Left cardiac atrium (tissue), 4 donors: ENCODE results near the gene MRLN. TPM values are rescaled to one million over a fixed set of nuclear protein-coding genes. Genes with fewer than 3 reads are reported as not detected.
A peak's percentile ranks its signal among the peaks of the same experiment; 100 is the strongest.

Experiments
- ATAC-seq, 2 donors: fragments of 200-7000 bp; cut with Tn5 transposase; one replicate each; pipeline ENCODE4 v1.9.1; 2020; ENCODE audit warnings: mild to moderate bottlenecking in 2 of 2, moderate library complexity in 2 of 2
- DNase-seq: peaks from one replicate; pipeline ENCODE4 v3.0.0-alpha.2; 2020
- intact Hi-C, 2 donors: fragments of 100-400 bp; cut with DNase I; formaldehyde crosslinking; loops; one replicate each; pipeline versions ENCODE4 v1.14.1 to v1.15.1; 2022 to 2023
- total RNA-seq, 2 donors: library from RNA; stranded (reverse); fragmentation: NEBNext Ultra II Directional; extraction: Animal tissue kit (Norgen Biotek cat#: 25700); gene quantifications; one replicate each; pipeline ENCODE4 v1.2.1, GENCODE V29; 2021
- donor health status: DM: no; HTN: yes; CAD: no.
- donor health status: DM: no; HTN: yes; CAD: no; lungs with severe emphysema.
- donor health status: DM: yes; HTN: yes; CAD: no.
- donor health status: Dilated cardiomyopathy.

The MRLN gene
- total RNA-seq, 2 donors from 2014 or later, result not detected

- no peak for ATAC-seq
- no peak for DNase-seq
- intact Hi-C loops, result no loop called here
Observed at GRCh38 chr10:59711871-59712494, 41.3 kb downstream of the MRLN start.

GRCh38 chr10:59709395-59710125 is 43.7 kb downstream of the MRLN start, which contains the start of gene SLC16A9:
Gene SLC16A9 (minus strand): TSS chr10:59709850. CDS start chr10:59684291, 25,559 bp downstream.
- peak; percentile 46 for DNase-seq
- peak; percentile 89 to 93 for ATAC-seq
- intact Hi-C loops, result no loop called here

DNA sequence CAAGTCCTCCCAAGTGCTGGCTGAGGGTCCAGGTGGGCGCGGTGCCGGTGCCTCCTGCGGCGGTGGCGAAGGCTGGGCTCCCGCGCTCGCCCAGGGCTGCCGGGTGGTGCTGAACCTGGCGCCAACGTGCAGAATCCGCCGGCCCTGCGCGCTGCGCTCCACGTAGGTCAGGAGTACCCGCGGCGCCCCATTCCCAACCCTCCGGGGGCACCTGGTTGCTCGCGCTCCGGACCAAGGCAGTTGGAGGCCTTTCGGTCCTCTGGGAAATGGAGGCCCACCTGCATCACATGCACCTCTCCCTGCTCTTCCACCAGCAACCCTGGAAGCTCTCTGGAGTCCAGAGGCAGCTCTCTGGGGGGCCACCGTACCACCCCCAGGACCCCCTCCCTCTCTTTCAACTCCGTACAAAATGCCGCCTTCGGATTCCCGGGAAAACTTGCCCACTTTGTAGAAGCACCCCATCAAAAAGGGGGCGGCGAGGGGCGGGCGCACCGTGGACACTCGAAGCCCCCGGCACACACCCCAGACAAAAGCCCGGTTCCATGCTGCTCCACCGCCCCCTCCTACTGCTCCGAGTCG is 44.4 kb downstream of the MRLN start:
- DNase-seq, result peak; percentile 37
- peak; percentile 36 to 67 for ATAC-seq
- intact Hi-C loops, result no loop called here

- intact Hi-C loops, result no loop called here
- no peak for DNase-seq
- ATAC-seq, result no peak
Observed at GRCh38 chr10:59706851-59707797, 46.1 kb downstream of the MRLN start.

- ATAC-seq, result no peak
- intact Hi-C loops, result no loop called here
- no peak for DNase-seq
Observed at GRCh38 chr10:59705931-59706330, 47.3 kb downstream of the MRLN start.

DNA sequence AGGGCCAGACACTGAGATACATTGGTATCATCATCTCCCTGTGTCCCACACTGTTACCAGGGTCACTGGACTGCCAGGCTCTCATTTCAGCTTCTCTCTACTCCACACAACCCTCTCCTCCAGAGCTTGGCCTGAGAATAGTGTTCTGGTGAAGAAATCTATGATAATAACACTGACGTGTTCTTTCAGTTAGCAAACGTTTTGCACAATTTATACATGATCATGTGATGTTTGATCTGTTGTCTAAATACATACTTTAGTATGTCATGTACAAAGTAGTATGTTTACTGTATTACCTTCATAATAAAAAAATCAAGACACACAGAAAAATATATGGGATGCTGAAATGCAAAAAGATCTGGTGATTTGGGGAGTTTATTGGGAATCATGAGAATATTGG is 48.6 kb downstream of the MRLN start:
- DNase-seq (no peak), ATAC-seq (no peak)
- intact Hi-C loops, result no loop called here

DNA sequence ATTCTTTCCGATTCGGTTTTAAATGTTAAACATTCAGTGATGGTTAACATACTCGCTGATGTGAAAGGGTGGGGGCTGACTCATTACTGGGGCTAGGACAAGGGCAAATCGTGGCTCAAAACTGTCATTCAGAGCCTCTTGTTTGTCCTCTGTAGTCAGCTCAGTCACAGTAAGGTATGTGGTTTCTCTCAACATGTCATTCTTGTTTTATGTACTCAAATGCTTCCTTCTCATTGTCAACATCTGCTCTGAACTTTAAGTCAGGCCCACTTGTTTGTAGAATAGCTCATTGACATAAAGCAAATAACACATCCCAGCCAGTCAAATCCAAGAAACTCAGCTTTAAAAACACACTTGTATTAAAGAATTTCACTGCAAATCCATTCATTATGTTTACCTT is 50.9 kb downstream of the MRLN start:
- intact Hi-C loops, result no loop called here
- ATAC-seq, result no peak
- no peak for DNase-seq

DNA sequence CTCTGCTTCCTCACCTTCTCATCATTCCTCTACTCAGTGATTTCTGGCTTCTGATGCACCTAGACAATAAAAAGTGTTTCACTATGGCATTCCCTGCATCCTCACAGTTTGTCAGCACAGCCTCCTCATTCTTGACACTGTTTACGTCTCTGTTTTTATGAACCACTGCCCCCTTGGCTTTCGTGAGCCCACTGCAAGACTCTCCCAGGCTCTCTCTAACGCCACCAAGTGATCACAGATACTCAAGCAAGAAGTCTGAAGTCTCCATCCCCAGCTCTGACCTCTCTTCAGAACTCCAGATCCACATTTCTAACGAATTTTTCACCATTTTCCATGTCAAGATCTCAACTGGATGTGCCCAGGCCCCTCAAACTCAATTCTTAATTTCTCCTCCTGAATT is 52.5 kb downstream of the MRLN start:
- ATAC-seq (no peak), DNase-seq (no peak)
- intact Hi-C loops, result no loop called here

GRCh38 chr10:59698326-59698725 is 54.9 kb downstream of the MRLN start:
- DNase-seq, result no peak
- intact Hi-C loops, result no loop called here
- no peak for ATAC-seq

DNA sequence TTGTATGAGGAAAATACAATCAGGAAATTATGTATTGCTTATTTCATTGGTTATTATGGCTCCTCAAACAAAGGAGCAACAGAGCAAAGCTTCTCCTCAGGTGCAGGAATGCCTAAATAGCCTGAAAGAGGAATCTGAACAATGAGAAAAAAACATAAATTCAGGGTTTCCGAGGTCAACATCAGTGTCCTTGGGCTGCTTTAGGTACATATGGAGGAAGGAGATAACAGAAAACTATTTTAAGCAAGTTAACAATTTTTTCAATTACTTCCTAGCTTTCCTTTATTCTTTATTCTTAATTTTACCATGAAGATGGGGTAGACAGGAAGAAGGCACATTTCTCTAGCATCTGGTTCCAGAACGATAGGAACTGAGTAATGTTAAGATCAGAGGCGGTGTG is 57.6 kb downstream of the MRLN start:
- intact Hi-C loops, result no loop called here
- DNase-seq (no peak), ATAC-seq (no peak)

GRCh38 chr10:59694936-59695335 is 58.3 kb downstream of the MRLN start:
- no peak for ATAC-seq
- DNase-seq, result no peak
- intact Hi-C loops, result no loop called here

GRCh38 chr10:59692113-59692512 is 61.1 kb downstream of the MRLN start:
- ATAC-seq (no peak), DNase-seq (no peak)
- intact Hi-C loops, result no loop called here

GRCh38 chr10:59688921-59689351 is 64.3 kb downstream of the MRLN start:
- ATAC-seq, result no peak

DNA sequence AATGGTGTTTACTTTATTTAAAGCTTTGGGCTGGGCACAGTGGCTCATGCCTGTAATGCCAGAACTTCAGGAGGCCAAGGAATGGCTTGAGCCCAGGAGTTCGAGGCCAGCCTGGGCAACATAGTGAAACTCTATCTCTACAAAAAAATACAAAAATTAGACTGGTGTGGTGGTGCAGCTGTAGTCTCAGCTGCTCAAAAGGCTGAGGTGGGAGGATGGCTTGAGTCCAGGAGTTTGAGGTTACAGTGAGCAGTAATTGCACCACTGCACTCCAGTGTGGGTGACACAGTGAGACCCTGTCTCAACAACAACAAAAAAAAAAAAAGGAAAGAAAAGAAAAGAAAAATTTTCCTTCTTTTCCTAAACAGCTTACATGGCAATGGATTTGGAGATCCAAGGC is 65.6 kb downstream of the MRLN start:
- intact Hi-C loops, result no loop called here
- DNase-seq, result no peak
- no peak for ATAC-seq

More at GRCh38 chr10:59688921-59689351, 64.3 kb downstream of the MRLN start:
- DNase-seq, result no peak
- intact Hi-C loops, result no loop called here

Other genes starting within 250 kb of the MRLN start
- 1 to 10 TPM in 1 of 2 donors, under 1 TPM in 1; 0.42 to 1.2 TPM for gene SLC16A9, start 43.6 kb downstream of the MRLN start, total RNA-seq
- gene CCDC6, start 153.1 kb upstream of the MRLN start, total RNA-seq, result 10 to 100 TPM; 21.0 to 24.3 TPM